Activated CD8-positive, alpha-beta memory T cell treated with anti-CD3 and anti-CD28 coated beads, Interleukin-2, amount 50 U/mL, for 4 hours (primary cell): ENCODE measurements around the gene RUVBL1.

Experiments used
- DNase-seq: peaks from one replicate; pipeline ENCODE4 v3.0.0-alpha.2; 2020

The RUVBL1 gene

DNA sequence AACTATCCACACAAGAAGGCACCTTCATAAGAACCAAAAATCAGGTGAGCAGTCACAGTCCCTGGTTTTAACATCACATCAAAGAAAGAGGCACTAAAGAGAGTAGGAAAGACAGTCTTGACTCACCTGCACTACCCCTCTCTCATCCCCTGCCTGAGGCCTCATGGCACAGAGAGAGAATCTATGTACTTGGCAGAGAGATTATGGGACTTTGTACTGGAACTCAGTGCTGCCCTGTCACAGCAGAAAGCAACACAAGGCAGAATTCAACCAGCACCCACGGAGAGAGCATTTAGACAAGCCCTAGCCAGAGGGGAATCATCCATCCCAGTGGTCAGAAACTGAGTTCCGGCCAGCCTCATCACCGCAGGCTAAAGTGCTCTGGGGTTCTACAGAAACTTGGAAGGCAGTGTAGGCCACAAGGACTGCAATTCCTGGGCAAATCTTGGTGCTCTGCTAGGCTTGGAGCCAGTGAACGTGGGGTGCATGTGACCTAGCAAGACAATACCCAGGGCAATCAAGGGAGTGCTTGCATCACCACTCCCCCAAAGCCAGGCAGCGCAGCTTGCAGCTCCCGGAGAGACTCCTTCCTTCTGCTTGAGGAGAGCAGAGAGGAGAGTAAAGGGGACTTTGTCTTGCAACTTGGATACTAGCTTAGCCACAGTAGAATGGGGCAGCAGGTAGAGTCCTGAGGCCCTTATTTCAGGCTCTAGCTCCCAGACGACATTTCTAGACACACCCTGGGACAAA is 8.5 kb upstream of the RUVBL1 start:
- DNase-seq = no peak

DNA sequence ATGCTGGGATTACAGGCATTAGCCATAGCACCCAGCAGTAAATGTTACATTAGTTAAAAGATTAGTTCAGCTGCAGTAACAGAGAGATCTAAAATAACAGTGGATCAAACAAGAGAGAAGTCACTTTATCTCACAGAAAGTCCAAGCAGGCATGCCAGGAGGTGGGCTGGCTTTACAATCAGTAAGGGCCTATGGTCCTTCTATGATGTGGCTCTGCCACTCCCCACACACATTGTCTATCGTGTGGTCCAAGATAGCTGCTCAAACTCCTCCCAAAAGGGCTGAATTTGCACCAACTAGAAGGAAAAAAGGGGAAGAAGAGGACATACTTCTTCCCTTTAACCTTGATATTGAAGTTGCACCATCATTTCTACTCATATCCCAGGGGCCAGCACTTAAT is 4.6 kb upstream of the RUVBL1 start:
- DNase-seq = no peak

DNA sequence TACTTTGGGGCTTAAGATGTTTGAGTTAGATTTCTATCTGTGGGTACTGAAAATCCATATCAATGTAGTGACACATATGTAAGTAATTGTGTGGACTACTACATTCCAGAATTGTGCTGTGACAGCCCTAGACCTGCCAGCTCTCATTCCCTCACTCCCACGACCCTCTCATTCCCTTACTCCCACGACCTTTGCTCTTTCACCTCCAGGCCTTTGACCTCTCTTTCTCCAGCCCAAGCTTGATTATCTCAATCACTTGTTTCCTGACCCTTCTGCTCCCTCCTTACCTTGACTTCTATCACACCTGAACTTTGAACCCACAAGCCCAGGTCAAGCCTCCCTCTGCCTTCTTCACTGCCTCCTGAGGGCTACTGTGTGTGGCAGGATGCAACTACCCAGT is 3.6 kb upstream of the RUVBL1 start:
- DNase-seq = no peak

DNA sequence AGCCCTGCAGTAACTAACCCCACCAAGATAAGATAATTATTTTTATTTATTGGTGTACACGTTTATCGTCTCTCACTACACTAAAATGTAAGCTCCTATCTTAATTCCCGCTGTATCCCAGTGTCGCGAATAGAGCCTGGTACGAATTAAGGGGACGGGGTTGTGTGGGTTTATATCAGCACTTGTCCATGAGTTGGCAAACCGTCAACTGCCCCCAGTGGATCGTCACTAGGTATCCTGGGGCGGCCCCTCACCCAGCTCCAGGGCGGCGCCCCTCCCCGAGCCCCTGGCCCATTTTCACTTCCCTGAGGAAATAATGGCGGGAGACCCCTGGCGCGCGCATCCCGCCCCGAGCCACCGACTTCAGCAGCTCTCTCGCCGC is 465 bp downstream of the RUVBL1 start:
- no peak for DNase-seq

DNA sequence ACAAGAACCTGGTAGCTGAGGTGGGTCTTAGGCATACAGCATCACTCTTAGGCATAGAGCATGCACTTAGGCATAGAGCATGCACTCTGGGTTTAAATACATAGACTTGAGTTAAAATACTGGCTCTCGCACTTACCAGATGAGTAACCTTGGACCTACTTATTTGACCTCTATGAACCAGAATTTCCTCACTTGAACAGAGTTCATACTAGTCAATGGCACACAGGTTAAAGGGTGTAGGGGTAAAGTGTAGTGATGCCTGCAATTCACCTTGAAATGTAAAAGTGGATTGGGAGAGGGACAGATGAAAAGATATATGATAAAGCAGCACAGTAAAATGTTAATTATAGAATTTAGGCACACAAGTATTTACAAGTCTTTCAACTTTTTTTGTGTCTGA is 1.6 kb downstream of the RUVBL1 start:
- DNase-seq = no peak

DNA sequence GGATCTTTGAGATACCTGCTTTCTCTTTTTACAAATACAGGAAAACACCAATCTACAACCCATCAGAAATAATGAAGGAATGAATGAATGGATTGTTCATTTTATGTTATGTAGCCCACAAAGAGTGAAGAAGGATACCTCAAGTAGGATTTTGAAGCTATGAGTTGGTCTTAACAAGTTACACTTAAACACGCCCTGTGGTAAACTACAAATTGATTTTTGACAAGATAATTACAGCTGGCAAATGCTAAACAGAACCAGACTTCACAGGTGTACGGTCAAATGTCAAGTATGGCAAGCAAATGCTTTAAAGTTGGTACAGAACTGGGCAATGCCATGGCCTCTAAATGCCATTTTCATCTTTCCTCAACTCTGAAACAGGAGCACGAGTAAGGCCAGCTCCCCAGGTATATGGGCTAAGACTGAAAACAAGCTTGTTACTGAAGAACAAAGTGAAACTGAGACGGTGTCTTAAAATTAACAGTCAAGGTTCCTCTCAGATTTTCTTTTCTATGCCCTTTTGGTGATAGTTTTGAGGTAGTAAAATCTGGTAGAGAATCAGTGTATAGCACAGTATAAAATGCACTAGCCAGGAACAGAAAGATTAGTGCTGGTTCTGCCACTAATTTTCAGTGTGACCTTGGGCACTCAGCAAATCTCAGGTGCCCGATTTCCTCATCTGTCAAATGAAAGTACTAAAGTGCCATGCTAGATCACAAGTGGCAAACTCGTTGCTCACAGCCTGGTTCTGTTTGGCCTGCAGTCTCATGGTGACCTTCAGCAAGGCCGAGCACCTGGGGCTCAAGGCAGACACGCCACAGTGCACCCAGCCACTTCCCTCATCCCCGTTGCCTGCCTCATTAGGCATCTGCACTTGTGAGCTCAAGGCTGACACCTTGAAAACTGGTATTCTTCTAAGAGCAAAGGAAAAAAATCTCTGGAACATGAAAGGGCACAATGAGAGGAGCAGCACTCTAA is 9.5 kb downstream of the RUVBL1 start:
- no peak for DNase-seq

DNA sequence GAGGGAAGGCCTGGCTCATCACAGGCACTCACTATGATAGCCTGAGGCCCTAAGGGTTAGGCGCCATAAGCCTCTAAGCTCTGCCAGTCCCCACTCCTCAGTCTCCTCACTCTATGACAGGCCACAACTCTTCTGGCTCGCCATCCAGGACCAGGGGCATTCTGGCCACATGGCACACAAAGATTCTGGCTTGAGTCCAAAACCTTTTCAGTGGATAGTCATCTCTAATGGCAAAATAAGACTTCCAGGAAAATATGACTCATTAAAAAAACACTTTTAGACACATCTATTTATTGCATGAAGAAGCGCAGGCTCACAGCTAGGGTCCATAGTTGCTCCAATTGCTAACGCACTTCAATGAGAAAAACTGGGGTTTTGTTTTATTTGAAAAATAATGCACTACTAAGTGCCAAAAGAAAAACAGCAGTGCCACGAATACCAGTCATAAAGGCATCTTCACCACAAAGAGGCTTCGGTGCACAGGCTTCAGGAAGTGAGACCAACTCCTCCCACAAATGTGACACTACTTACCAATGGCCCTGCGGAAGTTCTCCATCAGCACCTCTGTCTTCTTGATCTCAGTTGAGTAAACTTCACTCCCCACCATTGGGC is 11.1 kb downstream of the RUVBL1 start:
- no peak for DNase-seq

DNA sequence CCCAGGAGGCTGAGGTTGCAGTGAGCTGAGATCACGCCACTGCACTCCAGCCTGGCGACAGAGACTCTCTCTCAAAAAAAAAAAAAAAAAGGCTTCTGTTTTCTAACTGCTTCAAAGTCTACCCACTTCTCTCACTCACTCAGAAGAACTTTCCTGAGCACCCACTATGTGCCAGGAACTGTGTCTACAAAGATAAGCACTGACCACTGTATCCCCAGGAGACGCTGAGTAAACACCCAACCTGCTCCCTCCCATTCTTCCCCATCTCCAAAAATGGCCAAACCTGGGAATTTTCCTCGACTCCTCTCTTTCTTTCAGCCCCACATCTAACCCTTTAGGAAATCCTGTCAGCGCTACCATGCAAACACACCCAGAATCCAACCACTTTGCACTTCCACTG is 12.5 kb downstream of the RUVBL1 start:
- no peak for DNase-seq

DNA sequence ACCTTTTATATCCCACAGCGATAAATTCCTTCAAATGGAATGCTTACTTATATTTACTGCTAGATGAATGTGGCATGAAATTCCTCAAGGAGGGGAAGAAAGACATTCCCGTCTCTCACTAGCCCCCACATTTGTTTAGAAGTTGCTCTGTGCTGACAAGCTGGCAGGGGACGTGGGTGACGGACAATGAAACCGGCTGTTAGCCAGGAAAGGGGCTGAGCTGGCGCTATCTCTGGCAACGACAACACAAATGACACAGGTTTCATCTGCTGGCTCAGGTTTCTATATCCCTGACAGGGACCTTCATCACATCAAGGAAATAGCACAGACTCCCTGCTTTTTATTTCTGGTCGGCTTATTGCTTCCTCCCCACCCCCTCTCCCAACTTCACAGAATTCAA is 15.8 kb downstream of the RUVBL1 start:
- no peak for DNase-seq

DNA sequence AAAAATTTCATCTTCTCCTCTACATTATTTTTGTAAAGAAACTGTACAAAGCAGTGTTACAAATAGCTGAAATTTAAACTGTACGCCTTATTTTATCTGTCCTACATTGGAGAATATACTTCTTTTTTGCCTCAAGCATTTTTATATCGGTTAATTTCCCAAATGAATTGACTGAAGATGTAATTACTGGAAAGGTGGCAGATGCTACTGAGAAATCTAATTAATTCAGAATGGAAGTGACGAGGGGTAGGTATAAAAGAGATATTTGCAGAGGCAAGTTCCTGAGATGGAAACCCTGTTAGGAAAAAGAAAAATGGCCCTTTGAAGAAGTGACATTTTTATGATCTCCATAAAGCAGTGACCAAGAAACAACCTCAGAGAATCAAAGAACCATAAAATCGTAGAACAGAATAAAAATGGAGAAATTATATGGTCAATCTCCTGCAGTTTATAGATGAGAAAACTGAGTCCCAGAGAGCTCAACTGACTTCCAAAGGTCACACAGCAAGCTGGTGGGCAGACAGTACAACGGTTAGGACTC is 20.4 kb downstream of the RUVBL1 start:
- DNase-seq = no peak

DNA sequence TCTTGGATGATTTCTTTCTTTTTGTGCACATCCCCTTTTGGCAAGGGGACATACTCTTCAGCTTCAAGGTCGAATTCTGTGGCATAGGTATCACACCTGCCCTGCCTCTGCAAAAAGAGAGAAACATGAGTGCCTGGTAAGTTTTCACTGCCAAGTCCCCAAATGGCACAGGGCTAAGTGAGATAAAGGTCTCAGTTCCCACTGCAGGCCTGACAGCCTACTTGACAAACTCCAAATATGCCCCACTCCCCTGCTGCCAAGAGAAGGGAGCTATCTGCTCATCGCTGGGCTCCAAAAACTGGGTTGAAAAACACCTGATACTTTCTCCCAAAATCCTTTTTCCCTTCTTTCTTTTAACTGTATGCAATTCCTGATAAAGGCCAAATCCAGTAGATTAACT is 23.0 kb downstream of the RUVBL1 start:
- no peak for DNase-seq

DNA sequence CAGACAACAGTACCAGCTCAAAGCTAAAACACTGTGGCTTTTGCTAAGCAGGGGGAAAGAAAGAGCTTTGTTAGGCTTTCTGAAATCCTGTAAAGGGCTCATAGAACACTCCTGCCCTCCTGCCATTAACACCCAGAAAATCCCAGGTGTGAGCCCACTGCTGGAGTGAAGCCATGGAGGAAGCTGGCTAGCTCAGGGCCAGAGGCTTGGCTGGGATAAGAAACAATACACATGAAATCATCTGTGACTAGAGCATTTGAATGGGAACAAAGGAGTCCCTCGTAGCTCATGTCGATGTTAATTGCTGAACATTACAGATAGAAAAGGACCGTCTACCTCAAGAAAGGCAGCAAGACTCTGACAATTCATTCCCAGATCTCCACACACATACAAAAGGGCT is 23.5 kb downstream of the RUVBL1 start:
- DNase-seq = no peak

DNA sequence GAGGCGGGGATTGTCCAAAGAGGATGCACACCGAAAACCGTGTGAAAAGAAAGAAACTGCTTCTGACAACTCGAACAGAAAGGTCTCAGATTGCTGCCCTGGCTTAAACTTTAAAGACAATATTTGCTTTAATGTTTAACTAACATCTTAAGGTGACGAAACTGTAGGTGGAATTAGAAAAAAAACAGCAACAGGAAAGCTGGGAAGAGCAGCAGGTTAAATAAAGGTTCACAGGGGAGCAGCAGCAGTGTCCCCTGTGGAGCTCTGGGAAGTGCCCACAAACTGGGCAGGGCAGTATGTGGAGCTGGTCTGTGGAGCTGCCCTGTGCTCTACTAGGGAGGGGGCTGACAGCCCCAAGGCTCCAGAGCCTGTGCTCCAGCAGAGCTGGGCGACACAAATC is 25.4 kb downstream of the RUVBL1 start:
- DNase-seq = no peak

DNA sequence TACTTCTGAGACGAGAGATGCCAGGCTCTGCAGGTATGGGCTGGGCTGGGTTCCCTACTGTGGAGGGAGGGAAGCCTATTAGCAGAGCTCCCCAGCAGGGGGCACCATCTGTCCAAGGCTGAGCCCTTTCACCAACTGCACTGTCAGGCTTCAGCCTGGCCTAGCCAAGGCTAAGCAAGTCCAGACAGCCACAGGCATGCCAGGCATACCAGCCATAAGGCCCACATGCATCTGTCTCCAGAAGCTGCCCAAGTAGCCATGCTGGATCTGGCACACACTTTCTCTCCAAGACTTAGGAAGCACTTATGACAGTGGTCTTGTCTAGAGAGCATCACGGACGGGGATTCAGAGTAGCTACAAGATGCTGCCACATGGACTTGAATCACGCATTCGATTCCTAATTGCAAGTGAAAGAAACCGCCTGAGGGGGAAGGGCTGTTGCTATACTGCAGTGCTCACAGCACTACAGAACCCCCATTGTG is 28.3 kb downstream of the RUVBL1 start:
- peak; percentile 82 for DNase-seq

DNA sequence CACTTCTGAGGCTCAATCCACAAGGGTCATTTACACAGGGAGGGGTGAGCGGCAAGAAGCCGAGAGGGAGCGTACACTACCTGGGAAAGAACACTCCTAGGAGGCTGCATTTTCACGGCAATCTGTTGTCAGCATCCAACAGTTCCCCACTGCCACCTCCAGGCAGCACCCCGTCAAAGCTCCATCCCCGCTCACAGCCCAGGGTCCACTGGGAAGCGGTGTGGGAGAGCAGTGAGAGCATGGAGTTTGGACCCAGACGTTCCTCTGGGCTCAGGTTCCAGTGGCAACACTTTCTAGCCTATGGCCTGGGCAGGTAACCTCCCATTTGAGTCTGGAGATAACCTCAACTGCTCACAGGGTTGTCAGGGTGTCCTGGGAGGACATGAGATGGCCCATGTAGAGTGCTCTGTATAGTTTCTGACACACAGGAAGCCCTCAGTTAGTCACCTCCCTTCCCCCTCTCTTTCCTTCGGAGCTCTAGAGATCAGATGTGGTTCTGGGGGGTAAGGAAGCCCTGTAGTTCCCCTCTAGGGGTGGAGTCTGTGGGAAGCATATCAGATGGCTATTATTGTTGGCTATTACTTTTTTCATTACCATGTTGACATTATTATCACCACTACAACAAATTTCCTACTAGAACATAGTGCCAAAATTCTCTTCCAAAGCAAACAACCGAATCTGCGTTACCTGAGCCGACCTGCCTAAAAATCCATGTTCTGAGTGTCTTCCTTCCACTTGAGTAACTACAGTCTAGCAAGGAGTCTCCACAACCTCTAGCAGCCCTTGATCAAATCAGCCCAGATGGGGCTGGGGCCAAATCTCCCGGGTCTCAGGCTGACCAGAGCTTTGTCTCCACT is 29.1 kb downstream of the RUVBL1 start:
- no peak for DNase-seq

DNA sequence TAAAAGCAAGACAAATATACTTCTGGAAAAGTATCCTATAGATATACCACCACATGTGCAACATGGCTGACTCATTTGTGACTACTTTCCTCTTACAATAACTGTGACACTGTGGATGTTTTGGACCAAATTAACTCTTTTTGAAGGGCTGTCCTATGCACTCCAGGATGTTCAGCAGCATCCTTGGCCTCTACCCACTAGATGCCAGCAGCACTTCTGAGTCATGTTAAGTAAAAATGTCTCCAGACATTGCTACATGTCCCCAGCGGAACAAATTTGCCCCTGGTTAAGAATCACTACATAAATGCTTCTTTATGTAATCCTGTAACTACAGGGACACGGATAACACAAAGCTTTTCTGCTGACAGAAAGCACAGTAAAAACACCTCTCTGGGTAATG is 32.0 kb downstream of the RUVBL1 start:
- no peak for DNase-seq

DNA sequence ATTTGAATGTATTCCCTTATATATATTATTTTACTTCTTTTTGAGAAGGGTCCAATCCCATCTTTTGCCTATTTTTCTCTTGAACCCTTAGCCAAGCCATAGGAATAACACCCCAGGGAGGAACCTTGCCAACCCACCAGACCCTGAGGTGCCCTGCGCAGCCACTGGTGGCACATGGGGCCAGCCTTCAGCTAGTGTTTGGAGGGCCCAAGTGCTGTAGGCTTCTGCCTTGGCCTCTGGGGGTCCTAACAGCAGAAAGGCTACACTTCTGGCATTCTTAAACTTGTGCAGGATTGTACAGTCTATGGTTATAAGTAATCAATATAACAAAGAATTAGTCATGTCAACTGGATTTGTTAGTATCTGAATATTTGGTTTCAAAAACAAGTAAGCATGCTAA is 34.5 kb downstream of the RUVBL1 start:
- DNase-seq = no peak

DNA sequence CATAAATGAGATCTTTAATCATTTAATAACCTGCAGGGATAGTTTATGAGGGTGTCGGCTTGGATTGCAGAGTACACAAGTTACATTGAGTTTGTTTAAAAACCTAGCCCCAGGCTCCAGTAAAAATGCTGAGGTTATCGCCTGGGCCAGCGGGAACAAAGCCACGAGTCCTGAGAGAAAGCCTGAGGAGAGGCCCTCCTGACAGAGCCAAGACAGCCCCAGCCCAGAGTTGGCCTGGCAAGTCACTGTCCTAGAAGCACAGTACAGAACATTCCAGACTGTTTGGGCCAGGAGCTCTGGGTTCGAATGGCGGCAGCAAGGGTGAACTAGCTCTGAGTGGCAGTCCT is 39.0 kb downstream of the RUVBL1 start:
- no peak for DNase-seq

DNA sequence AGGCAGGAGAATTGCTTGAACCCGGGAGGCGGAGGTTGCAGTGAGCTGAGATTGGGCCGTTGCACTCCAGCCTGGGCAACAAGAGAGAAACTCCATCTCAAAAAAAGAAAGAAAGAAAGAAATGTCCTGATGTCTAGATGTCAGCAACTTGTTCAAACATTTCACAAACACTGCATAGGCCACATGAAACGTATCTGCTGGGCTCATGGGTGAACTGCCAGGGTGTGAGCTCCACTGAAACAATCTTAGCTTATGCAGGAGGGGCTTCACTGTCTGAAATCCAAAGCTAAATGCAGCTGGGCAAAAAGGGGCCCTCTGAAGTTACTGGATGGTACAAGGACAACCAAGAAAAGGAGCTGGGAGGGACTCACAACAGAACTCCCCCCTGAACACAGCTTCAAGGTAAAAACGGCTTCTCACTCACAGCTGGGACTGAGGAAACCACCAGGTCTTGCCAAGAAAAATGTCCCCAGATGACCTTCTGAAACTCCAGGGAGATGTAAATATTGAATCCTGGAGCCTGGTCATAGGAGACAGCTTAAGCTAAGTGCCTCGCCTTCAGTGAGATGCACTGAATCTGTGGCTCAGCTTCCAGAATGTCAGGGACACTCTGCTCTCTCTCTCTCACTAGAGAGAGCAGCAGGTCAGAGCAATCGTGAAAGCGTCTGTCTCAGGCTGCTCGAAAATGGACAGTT is 39.5 kb downstream of the RUVBL1 start:
- DNase-seq = no peak

DNA sequence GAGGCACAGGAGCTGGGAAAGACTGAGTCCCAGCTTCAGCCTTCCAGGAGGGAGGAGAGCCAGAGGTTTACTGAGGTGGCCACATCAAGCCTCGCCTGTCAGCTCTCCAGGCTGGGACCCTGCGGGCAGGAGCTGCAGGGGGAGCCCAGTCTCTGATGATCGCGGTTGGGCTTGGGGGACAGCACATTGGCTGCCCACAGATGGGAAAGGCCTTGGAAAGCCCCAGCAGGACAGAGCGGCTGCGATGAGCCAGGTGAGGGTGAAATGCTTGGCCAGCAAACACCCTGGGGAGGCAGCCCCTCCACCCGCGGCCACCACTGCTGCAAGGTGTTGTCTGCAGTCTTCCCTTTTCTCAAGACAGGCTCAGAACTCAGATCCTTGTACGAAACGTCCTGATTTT is 40.2 kb downstream of the RUVBL1 start:
- DNase-seq = no peak

DNA sequence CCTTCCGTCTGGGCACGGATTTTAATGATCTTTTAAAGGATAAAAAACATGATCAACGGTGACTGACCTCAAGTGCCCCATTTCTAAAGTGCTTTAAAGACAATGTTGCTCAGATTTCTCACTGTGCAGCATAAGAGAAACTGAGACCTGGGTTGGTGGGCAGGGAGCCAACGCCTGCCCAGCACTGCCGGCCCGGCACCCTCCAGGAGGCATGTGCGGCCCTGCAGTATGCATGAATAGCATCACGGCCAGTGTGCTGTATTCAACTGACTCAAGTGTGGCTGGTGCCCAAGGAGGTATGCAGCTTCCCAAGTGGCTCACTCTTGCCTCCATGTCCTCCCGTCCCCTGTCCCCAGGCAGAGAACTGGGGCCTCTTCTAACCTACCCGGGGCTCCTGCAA is 41.1 kb downstream of the RUVBL1 start:
- DNase-seq = no peak

DNA sequence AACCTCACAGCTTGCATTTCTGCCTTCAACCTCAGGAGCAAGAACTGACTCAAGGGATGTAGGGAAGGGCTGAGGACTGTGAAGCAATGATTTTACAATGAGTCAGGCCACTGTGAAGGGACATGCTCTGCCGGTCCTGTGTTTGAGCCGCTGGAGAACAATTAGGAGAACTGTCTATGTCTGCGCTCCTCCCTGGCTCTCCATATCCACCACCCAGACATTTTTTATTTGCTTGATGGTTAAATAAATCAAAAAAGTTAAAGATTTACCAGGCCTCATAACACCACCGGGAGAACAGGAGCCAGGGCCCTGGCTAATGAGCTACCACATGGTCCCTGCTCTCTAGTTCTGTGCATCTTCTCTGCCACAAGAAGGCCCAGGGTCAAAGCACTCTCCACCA is 41.8 kb downstream of the RUVBL1 start:
- DNase-seq = no peak
